Measurements from ENCODE around the gene LRRC4C. TPM values are rescaled to one million over a fixed set of nuclear protein-coding genes. Genes with fewer than 3 reads are reported as not detected.

Gene LRRC4C
- total RNA-seq, 1 experiment from 2014 or later = not detected

- DNase-seq (ENCODE audit: low read depth, low spot score) = no peak
- in situ Hi-C loops (cut with HindIII; ENCODE audit: low pct_unique_long_range_greater_than_20kb, low sequenced_read_pairs) = no loop called here
These were observed 223.8 kb downstream of the LRRC4C start for GRCh38 chr11:41235668-41236067.

- in situ Hi-C loops (cut with HindIII; ENCODE audit: low pct_unique_long_range_greater_than_20kb, low sequenced_read_pairs) = no loop called here
These were observed 233.4 kb downstream of the LRRC4C start for GRCh38 chr11:41225856-41226633.

GRCh38 chr11:41222236-41222635 lies 237.2 kb downstream of the LRRC4C start:
- no peak for DNase-seq (ENCODE audit: low read depth, low spot score)
- in situ Hi-C loops (cut with HindIII; ENCODE audit: low pct_unique_long_range_greater_than_20kb, low sequenced_read_pairs) = no loop called here

More at GRCh38 chr11:41225856-41226633, 233.4 kb downstream of the LRRC4C start:
- no peak for DNase-seq (ENCODE audit: low read depth, low spot score)

GRCh38 chr11:41206388-41206787 lies 253.1 kb downstream of the LRRC4C start:
- DNase-seq (ENCODE audit: low read depth, low spot score) = no peak
- in situ Hi-C loops (cut with HindIII; ENCODE audit: low pct_unique_long_range_greater_than_20kb, low sequenced_read_pairs) = no loop called here

GRCh38 chr11:41201156-41201555 lies 258.3 kb downstream of the LRRC4C start:
- in situ Hi-C loops (cut with HindIII; ENCODE audit: low pct_unique_long_range_greater_than_20kb, low sequenced_read_pairs) = no loop called here
- peak; percentile 55 for DNase-seq (ENCODE audit: low read depth, low spot score)

- DNase-seq (ENCODE audit: low read depth, low spot score) = no peak
- in situ Hi-C loops (cut with HindIII; ENCODE audit: low pct_unique_long_range_greater_than_20kb, low sequenced_read_pairs) = no loop called here
These were observed 268.9 kb downstream of the LRRC4C start for GRCh38 chr11:41190437-41191082.

- in situ Hi-C loops (cut with HindIII; ENCODE audit: low pct_unique_long_range_greater_than_20kb, low sequenced_read_pairs) = no loop called here
- no peak for DNase-seq (ENCODE audit: low read depth, low spot score)
These were observed 269.6 kb downstream of the LRRC4C start for GRCh38 chr11:41189701-41190436.

GRCh38 chr11:41177791-41178190 lies 281.7 kb downstream of the LRRC4C start:
- in situ Hi-C loops (cut with HindIII; ENCODE audit: low pct_unique_long_range_greater_than_20kb, low sequenced_read_pairs) = no loop called here
- DNase-seq (ENCODE audit: low read depth, low spot score) = no peak

GRCh38 chr11:41175304-41175972 lies 284.0 kb downstream of the LRRC4C start:
- in situ Hi-C loops (cut with HindIII; ENCODE audit: low pct_unique_long_range_greater_than_20kb, low sequenced_read_pairs) = no loop called here
- DNase-seq (ENCODE audit: low read depth, low spot score) = no peak

- DNase-seq (ENCODE audit: low read depth, low spot score) = no peak
- in situ Hi-C loops (cut with HindIII; ENCODE audit: low pct_unique_long_range_greater_than_20kb, low sequenced_read_pairs) = no loop called here
These were observed 313.1 kb downstream of the LRRC4C start for GRCh38 chr11:41146326-41146725.

GRCh38 chr11:41145420-41145819 lies 314.0 kb downstream of the LRRC4C start:
- in situ Hi-C loops (cut with HindIII; ENCODE audit: low pct_unique_long_range_greater_than_20kb, low sequenced_read_pairs) = no loop called here
- no peak for DNase-seq (ENCODE audit: low read depth, low spot score)

- no peak for DNase-seq (ENCODE audit: low read depth, low spot score)
- in situ Hi-C loops (cut with HindIII; ENCODE audit: low pct_unique_long_range_greater_than_20kb, low sequenced_read_pairs) = no loop called here
These were observed 324.5 kb downstream of the LRRC4C start for GRCh38 chr11:41134971-41135370.

- in situ Hi-C loops (cut with HindIII; ENCODE audit: low pct_unique_long_range_greater_than_20kb, low sequenced_read_pairs) = no loop called here
- DNase-seq (ENCODE audit: low read depth, low spot score) = no peak
These were observed 326.4 kb downstream of the LRRC4C start for GRCh38 chr11:41133023-41133422.

GRCh38 chr11:41121600-41121999 lies 337.9 kb downstream of the LRRC4C start:
- no peak for DNase-seq (ENCODE audit: low read depth, low spot score)
- in situ Hi-C loops (cut with HindIII; ENCODE audit: low pct_unique_long_range_greater_than_20kb, low sequenced_read_pairs) = no loop called here

- no peak for DNase-seq (ENCODE audit: low read depth, low spot score)
- in situ Hi-C loops (cut with HindIII; ENCODE audit: low pct_unique_long_range_greater_than_20kb, low sequenced_read_pairs) = no loop called here
These were observed 340.0 kb downstream of the LRRC4C start for GRCh38 chr11:41119484-41119883.

- DNase-seq (ENCODE audit: low read depth, low spot score) = no peak
- in situ Hi-C loops (cut with HindIII; ENCODE audit: low pct_unique_long_range_greater_than_20kb, low sequenced_read_pairs) = no loop called here
These were observed 340.9 kb downstream of the LRRC4C start for GRCh38 chr11:41118521-41118920.

GRCh38 chr11:41116970-41117369 lies 342.5 kb downstream of the LRRC4C start:
- DNase-seq (ENCODE audit: low read depth, low spot score) = no peak
- in situ Hi-C loops (cut with HindIII; ENCODE audit: low pct_unique_long_range_greater_than_20kb, low sequenced_read_pairs) = no loop called here

- DNase-seq (ENCODE audit: low read depth, low spot score) = no peak
- in situ Hi-C loops (cut with HindIII; ENCODE audit: low pct_unique_long_range_greater_than_20kb, low sequenced_read_pairs) = no loop called here
These were observed 344.4 kb downstream of the LRRC4C start for GRCh38 chr11:41115066-41115465.

Data from SK-MEL-5 (cell line).